Hepatocyte (in vitro differentiated cells): ENCODE measurements around the gene PHYKPL.

Experiments
- CTCF ChIP-seq: fragments of 200-600 bp; sonication (generic); IDR thresholded peaks from 2 replicates; pipeline ENCODE4 v1.5.1; 2016; ENCODE audit warnings: antibody characterized with exemption, mild to moderate bottlenecking; ENCODE audit not compliant: poor library complexity
- EZH2 ChIP-seq: fragments of 200-600 bp; sonication (generic); IDR thresholded peaks from 2 replicates; pipeline ENCODE4 v1.6.1; 2016; ENCODE audit warnings: antibody characterized with exemption, mild to moderate bottlenecking, borderline replicate concordance
- EZH2phosphoT487 ChIP-seq: fragments of 200-600 bp; sonication (generic); IDR thresholded peaks from one replicate; pipeline ENCODE4 v1.6.1; 2018; ENCODE audit warnings: antibody characterized with exemption, mild to moderate bottlenecking, low read depth, moderate library complexity; ENCODE audit not compliant: unreplicated experiment, severe bottlenecking

GRCh38 chr5:178259623-178260536 is 27.3 kb upstream of the PHYKPL start:
- no peak for TF ChIP-seq CTCF
- TF ChIP-seq EZH2 = no peak
- TF ChIP-seq EZH2phosphoT487 = no peak
